GM19467 (cell line): ENCODE measurements around the gene GFOD2.

Experiments used
- ATAC-seq: cut with Tn5 transposase; IDR thresholded peaks from one replicate; pipeline ENCODE4 v1.9.1; 2021; ENCODE audit warnings: mild to moderate bottlenecking, moderate library complexity; ENCODE audit not compliant: unreplicated experiment

The GFOD2 gene

GRCh38 chr16:67733734-67734470 is 14.8 kb upstream of the GFOD2 start:
- no peak for ATAC-seq

- ATAC-seq = no peak
These were observed 12.6 kb upstream of the GFOD2 start for GRCh38 chr16:67731753-67732095.

- ATAC-seq = no peak
These were observed 12.1 kb upstream of the GFOD2 start for GRCh38 chr16:67731071-67731752.

- no peak for ATAC-seq
These were observed 11.2 kb upstream of the GFOD2 start for GRCh38 chr16:67730326-67730725.

- no peak for ATAC-seq
These were observed 10.6 kb upstream of the GFOD2 start for GRCh38 chr16:67729636-67730248.

GRCh38 chr16:67727521-67728485 is 8.7 kb upstream of the GFOD2 start:
- ATAC-seq = no peak

- no peak for ATAC-seq
These were observed 7.3 kb upstream of the GFOD2 start for GRCh38 chr16:67726106-67727034.

GRCh38 chr16:67723911-67724305 is 4.8 kb upstream of the GFOD2 start:
- ATAC-seq = no peak

- no peak for ATAC-seq
These were observed 4.2 kb upstream of the GFOD2 start for GRCh38 chr16:67723151-67723910.

- ATAC-seq = no peak
These were observed 1.1 kb upstream of the GFOD2 start for GRCh38 chr16:67720236-67720635.

- no peak for ATAC-seq
These were observed 645 bp upstream of the GFOD2 start for GRCh38 chr16:67719778-67720144.

- ATAC-seq = peak; percentile 8
These were observed 458 bp downstream of the GFOD2 start for GRCh38 chr16:67718668-67719047.

GRCh38 chr16:67716097-67716496 is 3.0 kb downstream of the GFOD2 start:
- ATAC-seq = no peak

- no peak for ATAC-seq
These were observed 4.6 kb downstream of the GFOD2 start for GRCh38 chr16:67714522-67714921.

- ATAC-seq = no peak
These were observed 5.4 kb downstream of the GFOD2 start for GRCh38 chr16:67713647-67714273.

GRCh38 chr16:67710607-67711006 is 8.5 kb downstream of the GFOD2 start:
- no peak for ATAC-seq

- ATAC-seq = no peak
These were observed 10.1 kb downstream of the GFOD2 start for GRCh38 chr16:67709050-67709449.

GRCh38 chr16:67708368-67708771 is 10.7 kb downstream of the GFOD2 start:
- ATAC-seq = no peak

GRCh38 chr16:67707790-67708189 is 11.3 kb downstream of the GFOD2 start:
- ATAC-seq = no peak
